Uterus (tissue), 2 donors: ENCODE results near the gene KLHDC4.

Experiments used
- CTCF ChIP-seq, 4 experiments: fragments of 200-600 bp in 2 of 4; fragments of 450-650 bp in 2 of 4; sonication (generic) in 2 of 4; IDR thresholded peaks; one replicate each; pipeline ENCODE4 v1.5.1; 2016 to 2019; ENCODE audit warnings: antibody characterized with exemption in 4 of 4, mild to moderate bottlenecking in 2 of 4, moderate library complexity in 1 of 4
- POLR2A ChIP-seq, 2 donors: fragments of 450-650 bp; IDR thresholded peaks; one replicate each; pipeline ENCODE4 v1.6.1; 2016; ENCODE audit warnings: antibody characterized with exemption in 2 of 2, mild to moderate bottlenecking in 1 of 2, moderate library complexity in 1 of 2

DNA sequence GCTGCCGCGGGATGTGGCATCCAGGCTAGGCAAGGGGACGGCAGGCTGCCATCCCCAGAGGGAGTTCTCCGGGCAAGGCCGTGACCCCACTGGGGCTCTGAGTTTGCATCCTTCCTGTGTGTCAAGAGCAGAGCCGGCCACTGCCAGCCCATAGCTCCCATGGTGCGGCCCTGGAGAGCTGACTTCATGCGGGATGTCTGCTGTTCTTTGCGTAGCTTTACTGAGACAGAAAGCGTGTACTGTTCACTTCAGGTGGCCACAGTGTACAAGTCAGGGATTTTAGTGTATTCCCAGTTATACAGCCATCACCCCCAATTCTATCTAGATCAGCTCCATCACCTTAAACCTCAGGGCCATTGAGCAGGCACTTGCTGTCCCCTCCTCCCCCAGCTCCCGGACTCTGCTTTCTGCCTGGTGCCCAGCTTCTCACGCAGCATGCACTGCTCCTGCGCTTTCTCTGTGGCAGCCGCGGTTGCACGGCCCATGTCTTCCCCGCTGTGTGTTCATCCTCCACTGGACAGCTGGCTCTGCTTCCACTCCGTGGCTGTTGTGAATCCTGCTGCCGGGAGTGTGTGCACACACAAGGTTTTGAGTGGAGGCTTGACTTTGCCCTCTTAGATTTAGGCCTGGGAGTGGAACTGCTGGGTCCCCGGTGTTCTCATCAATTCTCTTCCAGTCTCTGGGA is 71.2 kb downstream of the KLHDC4 start:
- TF ChIP-seq CTCF (IDR thresholded peaks at IDR 0.05) (no peak), POLR2A (IDR thresholded peaks at IDR 0.05) (no peak)
